HG02885 (cell line): ENCODE data around the gene UCK2.

ENCODE experiments used
- ATAC-seq: cut with Tn5 transposase; IDR thresholded peaks from one replicate; pipeline ENCODE4 v1.9.1; 2021; ENCODE audit warnings: mild to moderate bottlenecking; ENCODE audit not compliant: unreplicated experiment, poor library complexity

UCK2 gene

DNA sequence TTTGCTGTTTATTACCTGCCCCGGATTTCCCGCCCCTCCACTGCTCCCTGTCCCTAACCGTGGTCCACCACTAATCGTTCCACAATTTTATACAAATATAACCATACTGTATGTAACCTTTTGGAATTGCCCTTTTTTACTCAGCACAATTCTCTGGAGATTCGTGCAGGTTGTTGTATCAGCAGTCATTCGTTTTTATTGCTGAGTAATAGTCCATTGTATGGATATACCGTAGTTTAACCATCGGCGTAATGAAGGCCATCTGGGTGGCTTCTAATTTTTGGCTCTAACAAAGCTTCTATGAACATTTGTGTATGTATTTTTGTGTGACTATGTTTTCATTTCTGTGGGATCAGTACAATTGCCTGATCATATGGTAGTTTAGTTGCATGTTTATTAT, 50.0 kb downstream of the UCK2 start:
- no peak for ATAC-seq

DNA sequence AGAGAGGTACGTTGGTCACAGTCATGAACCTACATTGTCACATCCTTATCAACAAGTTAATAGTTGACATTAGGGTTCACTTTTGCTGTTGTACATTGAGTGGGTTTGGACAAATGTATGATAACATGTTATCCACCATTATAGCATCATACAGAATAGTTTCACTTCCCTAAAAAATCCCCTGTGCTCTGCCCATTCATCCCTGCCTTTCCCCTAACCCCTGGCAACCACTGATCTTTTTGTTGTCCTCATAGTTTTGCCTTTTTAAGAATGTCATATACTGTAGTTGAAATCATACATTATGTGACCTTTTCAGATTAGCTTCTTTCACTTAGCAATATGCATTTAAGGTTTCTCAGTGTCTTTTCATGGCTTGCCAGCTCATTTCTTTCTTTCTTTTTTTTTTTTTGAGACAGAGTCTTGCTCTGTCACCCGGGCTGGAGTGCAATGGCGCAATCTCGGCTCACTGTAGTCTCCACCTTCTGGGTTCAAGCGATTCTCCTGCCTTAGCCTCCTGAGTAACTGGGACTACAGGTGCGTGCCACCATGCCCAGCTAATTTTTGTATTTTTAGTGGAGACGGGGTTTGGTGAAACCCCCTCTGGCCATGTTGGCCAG, 50.6 kb downstream of the UCK2 start:
- ATAC-seq, result peak; percentile 58

DNA sequence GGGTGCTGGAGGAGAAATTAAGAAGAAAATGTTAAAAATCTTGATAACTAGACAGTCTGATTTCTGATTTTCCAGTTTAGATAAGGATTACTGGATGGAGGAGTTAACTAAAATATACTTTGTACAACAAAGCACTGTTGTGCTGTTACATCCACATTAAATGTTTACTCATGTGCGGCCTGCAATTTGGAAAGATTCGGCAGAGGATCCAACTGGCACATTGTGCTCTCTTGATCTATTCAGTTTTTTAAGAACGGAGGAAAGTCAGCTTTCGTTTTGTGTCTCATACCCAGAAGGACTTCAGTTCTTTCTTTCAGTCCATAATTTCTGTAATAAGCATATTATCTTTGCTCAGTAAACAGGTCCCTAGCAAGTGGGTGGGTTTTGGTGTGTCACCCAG, 52.5 kb downstream of the UCK2 start:
- ATAC-seq, result no peak

DNA sequence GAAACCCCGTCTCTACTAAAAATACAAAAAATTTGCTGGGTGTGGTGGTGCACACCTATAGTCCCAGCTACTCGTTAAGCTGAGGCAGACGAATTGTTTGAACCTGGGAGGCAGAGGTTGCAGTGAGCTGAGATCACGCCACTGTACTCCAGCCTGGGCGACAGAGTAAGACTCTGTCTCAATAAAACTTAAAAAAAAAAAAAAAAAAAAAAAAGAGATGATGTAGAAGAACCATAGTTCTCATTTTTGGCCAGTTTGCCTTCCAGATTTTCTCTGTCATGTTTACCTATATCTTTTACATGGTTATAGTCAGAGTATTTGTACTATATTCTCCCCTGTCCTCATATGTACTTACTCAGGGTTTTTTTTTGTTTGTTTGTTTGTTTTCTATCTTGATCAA, 53.6 kb downstream of the UCK2 start:
- no peak for ATAC-seq

DNA sequence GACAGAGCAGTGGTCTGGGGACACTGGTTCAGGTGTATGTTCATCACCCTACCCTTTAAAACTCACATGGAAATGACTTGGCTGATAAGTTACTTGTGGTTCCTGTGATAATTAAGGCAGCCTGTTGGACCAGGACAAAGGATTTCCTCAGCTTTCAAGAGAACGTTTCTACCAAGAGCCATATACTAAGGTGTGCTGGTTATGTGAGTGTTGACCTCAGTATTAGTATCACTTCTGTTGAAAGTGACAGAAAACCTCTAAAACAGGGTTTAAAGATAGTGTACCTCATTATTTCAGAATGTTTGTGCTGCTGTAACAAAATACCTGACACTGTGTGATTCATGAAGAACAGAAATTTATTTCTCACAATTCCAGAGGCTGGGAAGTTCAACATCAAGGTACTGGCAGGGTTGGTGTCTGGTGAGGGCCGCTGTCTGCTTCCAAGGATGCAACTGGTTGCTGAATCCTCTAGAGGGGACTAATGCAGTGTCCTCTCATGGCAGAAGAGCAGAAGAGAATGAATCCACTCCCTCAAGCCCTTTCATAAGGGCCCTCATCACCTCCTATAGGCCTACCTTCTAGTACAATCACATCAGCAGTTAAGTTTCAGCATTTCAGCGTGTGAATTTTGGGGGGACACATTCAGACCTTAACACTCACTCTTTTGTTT, 54.9 kb downstream of the UCK2 start:
- ATAC-seq, result no peak

DNA sequence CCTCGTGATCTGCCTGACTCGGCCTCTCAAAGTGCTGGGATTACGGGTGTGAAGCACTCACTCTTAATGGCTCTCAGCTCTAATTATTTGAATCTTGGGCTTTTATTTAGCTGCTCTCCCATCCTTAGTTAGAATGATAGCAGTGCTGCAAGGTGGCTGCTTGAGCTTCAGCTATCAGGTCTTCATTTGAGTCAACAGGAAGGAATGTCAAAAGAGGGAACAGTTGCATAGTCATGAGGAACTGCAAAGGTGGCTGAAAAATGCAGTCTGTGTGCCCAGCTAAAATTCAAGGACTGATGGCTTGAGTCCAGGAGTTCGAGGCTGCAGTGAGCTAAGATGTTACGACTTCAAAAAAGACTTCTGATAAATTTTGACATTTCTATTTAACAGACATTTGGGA, 55.6 kb downstream of the UCK2 start:
- ATAC-seq, result peak; percentile 35

DNA sequence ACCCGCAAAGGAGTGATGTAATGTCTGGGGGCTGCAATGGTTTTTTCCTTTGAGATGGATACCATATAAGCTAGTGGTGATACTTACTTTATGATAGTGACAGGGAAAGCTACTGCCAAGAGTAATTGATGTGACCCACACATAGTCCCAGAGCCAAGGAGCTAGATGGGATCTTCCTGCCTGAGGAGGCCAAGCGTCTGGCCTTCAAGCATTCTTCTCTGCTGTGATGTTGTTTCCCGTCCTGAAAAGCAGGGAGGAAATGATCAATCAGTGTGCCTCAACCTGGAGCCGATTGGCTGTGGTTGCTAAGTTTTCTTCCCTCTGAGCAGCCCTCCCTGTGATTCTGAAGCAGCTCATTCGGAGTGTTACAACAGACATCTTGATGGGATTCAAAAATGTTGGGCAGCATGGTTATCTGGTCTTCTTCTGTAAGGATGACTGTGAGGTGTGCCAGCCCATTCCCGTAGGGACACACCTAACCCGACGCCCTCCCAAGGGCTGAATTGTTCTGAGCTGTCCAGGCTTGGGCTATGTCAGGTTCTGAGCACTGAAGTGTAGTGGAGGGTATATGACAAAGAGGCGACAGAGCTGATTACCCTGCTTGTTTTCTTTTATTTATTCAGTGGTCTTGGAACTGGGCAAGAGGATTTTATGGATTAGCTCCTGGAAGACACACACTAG, 56.7 kb downstream of the UCK2 start:
- no peak for ATAC-seq

DNA sequence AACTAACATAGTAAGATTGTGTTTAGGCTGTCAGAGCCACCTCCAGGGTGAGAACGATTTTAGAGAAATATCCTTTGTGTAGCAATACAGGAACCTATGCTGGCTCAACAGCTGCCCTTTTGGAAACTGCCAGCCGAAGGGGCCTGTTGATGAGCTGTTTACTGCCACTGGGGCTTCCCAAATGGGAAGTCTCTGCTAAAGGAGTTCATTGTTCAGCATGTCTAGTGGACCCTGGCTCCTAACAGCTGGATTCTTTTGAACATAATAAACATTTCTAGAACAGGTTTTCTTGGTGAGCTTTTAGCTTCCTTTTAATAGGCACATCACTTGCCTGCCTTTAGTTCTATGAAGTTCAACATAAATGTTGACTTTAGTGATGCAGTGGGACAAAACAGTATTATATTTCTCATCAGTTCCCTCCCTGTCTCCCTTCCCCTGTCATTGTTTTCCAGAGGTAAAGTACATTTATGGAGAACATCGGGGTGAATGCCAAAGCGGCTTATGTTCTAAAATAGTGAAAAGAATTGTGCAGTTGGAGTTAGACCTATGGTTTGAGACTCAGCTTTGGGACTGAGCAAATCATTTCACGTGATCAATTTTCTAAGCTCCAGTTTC, 57.4 kb downstream of the UCK2 start:
- no peak for ATAC-seq

DNA sequence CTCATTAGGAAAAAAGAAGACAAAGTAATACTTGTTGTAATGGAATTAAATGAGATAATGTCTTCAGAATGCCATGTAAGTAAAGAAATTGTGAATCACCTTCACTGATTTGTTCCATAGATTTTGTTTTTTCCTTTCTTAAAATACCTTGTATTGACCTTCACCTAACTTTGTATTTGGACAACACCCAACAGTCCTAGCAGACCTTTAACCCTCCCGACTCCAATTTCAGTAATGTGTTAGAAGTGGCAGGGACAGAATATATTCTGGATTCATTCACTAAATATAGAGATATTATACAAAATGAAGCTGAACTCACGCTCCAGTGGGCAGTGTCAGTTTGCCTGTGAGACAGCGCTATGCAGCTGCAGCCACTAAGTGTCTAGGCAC, 57.9 kb downstream of the UCK2 start:
- no peak for ATAC-seq

DNA sequence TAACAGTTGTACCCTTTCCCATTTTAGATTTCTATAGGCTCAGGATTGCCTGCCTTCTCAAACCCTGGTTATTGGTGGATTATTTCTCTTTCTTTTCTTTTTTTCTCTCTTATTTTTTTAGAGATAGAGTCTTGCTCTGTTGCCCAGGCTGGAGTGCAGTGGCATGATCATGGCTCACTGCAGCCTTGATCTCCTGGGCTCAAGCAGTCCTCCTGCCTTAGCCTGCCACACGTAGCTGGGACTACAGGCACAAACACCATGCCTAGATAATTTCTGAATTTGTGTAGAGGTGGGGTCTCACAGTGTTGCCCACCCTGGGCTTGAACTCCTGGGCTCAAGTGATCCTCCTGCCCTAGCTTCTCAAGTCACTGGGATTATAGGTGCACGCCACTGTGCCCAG, 58.8 kb downstream of the UCK2 start:
- ATAC-seq, result no peak

DNA sequence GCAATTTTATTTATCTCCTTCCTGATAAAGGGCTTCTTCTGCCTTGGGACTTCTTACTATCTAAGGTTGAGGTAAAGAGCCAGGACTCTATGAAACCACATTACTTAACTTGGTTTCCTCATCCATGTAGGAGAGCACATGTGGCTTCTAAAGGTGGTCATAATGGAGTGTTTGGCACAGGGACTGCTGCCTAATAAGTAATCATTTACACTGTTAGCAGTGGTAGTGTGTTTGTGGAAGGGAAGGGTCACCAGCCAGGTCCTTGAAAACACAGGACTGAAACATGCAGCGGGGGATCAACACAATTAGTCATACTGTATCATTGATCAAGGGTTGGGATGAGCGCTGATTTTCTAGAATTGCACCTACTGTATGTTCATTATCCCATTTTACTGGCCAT, 59.6 kb downstream of the UCK2 start:
- no peak for ATAC-seq

DNA sequence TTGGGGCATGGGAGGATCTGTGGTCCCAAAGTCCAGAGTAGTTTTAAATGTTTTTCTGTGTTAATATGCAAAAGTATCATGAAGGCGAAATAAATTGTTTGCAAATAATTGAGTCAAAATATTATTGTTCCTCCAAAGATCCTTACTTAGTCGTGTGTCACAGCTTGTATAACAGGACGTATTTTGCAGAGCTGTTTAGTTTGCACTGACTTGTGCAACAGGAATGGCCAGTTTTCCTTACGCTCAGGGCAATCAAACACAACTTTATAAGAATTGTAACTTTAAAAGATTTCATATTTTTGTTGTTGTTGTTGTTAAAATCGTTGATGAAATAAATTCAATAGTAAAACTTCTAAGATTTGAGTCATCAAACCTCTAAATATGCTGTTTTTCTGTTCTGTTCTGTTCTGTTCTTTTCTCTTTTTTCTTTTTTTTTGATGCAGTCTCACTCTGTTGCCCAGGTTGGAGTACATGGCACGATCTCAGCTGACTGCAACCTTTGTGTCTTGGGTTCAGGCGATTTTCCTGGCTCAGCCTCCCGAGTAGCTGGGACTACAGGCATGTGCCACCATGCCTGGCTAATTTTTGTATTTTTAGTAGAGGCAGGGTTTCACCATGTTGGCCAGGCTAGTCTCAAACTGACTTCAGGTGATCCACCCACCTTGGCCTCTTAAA, 60.6 kb downstream of the UCK2 start:
- ATAC-seq, result no peak

DNA sequence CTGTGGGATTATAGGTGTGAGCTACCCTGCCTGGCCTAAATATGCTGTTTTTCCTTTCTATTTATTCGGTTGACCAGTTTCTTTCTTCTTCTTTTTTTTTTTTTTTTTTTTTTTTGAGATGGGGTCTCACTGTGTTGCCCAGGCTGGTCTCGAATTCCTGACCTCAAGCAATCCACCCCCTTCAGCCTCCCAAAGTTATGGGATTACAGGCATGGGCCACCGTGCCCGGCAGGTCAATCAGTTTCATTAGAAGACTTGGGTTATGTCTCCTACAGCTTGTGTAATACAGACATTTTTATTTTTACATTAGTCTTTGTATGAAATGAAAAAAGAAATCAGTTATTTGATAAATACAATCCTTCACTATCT, 61.1 kb downstream of the UCK2 start:
- no peak for ATAC-seq

DNA sequence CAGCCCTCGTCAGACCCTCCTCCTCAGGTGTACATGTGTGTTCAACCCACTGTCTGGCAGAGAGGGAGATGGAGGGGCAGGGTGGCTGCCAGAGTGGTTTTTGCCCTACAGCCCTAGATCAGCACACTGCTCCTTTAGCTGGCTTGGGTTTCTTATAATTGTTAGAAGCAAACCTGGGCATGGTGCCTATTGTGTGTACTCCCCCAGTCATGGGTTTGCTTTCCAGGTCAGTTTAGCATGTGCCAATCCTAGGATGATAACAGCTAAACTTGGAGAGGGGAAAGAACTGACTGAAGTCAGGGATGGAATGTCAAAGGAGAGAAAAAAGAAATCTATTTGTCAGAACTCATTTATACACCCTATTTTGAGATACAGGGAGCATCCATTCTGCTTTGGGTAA, 63.3 kb downstream of the UCK2 start:
- no peak for ATAC-seq

DNA sequence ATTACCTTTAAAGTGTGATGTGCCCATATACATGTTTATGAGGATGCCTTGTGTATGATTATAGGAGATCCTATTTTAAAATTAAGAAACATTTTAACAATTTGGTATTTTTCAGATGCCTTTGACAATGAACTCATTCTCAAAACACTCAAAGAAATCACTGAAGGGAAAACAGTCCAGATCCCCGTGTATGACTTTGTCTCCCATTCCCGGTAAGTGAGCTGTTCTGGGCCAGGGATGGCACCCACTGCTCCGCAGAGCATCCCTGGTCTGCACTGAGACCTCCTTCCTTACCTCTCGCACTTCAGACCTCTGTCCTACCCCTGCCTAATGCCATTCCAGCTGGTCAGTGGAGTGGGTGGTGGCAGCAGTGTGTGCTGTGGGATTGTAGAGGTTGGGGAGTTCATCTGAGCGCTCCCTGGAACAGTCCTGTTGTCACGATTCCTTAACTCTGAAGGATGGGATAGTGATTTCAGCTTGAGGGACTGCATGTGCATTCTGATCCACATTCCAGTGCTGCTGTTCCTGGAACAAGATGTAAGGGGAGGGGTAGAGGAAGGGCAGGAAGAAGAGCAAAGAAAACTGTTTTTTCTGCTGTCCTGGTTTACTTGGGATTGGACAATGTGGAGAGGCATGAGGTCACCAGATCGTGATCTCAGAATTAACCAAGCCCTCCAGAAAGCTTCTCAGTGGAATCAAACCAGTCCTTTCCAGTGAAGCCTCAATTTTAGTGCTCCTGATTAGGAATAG, 63.9 kb downstream of the UCK2 start:
- ATAC-seq, result no peak

DNA sequence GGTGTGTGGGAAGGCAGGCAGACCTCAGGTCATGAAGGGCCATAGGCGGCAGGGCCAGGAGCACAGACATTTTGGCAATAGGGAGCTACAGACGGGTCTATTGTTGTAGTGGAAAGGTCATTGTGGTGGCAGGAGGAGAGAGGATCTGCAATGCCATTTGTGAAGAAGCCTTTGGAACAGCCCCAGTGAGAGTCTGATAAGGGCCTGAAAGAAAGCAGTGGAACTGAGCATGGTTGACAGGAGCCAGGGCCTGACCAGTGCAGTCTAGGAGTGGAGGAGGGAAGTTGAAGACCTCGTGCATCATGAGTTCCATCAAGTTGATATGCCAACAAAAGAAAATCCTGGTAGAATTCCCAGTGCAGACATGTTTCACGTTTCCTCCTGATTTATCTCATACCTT, 65.5 kb downstream of the UCK2 start:
- ATAC-seq, result no peak

DNA sequence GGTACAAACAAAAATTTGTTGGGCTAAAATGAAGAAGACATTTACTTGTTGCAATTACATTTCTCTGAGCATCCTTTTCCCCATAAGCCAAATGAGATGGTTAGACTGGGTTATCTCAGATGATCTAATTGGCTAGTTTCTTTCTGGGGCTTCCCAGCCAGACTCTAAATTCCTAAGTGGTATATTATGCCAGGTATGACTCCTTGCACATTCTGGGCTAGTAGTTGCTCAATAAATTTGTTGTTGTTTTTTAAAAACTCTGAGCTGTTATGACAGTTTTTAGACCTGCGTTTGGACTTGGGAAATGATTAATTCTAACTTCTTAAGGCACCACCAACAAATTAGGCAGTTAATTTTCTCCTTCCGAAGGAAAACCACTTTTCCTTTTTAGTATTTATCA, 66.1 kb downstream of the UCK2 start:
- no peak for ATAC-seq

DNA sequence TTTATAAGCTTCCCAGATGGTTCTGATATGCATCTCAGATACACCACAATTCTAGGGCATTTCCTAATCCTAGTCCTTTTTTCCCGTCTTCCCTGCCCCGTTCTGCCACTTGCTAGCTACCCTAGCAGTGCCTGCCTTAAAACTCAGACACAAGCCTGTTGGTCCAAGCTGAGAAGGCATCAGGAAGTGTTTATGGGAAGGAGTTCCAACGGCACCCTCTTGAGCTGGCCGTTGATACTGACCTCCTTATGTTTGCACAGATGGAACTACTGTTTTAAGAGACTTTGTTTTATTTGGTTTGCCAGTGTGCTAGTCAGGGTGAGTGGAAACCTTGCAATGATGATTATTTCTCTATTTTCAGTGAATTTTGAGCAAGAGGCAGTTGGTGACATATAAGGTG, 67.2 kb downstream of the UCK2 start:
- no peak for ATAC-seq

DNA sequence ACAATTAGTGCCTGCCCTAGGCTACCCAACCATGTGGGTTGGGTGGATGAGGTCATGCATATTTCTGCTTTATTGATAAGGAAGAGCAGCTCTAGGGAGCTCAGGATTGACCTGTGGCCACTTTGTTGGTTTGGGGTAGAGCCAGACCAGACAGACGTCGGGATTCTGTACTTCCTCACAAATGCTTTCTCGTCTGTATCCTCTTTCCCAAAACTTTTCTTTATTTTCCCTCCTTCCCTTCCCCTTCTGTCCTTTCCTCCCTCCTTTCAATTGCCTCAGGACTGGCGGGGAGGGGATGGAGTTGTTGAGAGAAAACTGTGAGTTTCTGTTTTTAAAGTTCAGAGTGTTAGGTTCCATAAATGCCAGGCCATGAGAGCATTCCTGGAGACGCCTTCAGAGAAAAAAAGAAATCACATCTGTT, 68.0 kb downstream of the UCK2 start:
- ATAC-seq, result no peak

DNA sequence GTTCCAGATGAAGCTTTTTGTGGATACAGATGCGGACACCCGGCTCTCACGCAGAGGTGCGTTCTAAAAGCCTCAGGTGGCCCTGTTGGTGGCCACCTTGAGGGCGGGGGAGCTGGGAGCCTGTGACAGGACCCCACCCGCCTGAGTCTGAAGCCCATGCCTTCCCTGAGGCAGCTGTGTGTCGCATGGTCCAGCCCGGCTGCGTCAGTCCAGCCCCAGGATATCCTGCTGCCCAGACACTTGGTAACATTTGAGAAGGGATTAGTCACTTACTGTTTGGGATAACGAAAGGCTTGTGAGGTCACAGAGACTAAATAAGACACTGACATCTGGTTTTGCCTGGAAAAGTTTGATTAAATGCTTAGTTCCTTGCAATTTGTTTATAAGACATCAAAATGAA, 68.9 kb downstream of the UCK2 start:
- ATAC-seq, result no peak
